Mesodermal cell (in vitro differentiated cells): ENCODE measurements around the gene GRID2.

Source experiments
- H3K27ac ChIP-seq: 2 replicates; pipeline ENCODE4 v1.7.0; 2013; ENCODE audit warnings: mild to moderate bottlenecking, low read depth, low read length, moderate library complexity; ENCODE audit not compliant: severe bottlenecking
- H3K36me3 ChIP-seq: 2 replicates; pipeline ENCODE4 v1.7.1; 2013; ENCODE audit warnings: mild to moderate bottlenecking, low read length, moderate library complexity; ENCODE audit not compliant: control insufficient read depth, insufficient read depth
- H3K4me1 ChIP-seq: one replicate; pipeline ENCODE4 v1.7.1; 2013; ENCODE audit warnings: mild to moderate bottlenecking, low read length; ENCODE audit not compliant: insufficient read depth, control insufficient read depth, poor library complexity, severe bottlenecking
- H3K4me3 ChIP-seq: 2 replicates; pipeline ENCODE4 v1.7.0; 2013; ENCODE audit warnings: low read length, control low read depth, mild to moderate bottlenecking; ENCODE audit not compliant: insufficient read depth, poor library complexity, severe bottlenecking; ENCODE audit errors: extremely low read depth
- H3K9me3 ChIP-seq: 2 replicates; pipeline ENCODE4 v1.7.1; 2013; ENCODE audit warnings: mild to moderate bottlenecking, low read length, moderate library complexity; ENCODE audit not compliant: control insufficient read depth
- WGBS, 2 experiments: methylation state at CpG; one replicate each; pipeline ENCODE4 v1.1.5; 2013; ENCODE audit warnings: missing lambda C conversion rate in 2 of 2; ENCODE audit not compliant: insufficient coverage in 2 of 2; 5-methylcytosine and 5-hydroxymethylcytosine counted together

GRID2 gene

DNA sequence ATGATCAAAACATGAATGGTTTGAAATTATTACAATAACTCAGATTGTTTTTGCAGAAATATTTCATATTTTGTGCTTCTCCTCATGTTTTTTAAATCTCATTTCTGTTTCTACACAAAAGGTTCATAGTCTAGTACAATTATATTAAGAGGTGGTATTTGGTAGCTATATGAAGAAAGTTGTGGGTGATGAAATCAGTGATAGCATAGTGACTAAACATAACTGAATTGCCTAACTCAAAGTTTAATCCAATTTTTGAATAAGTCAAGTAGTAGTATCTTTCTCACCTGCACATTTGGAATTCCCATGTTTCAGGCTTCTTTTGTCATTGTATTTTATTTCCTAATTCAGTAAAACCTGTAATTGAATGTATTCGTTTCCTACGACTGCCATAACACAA lies 648.7 kb downstream of the GRID2 start:
- no CpG with 5 or more reads among the region's 2 CpGs for WGBS, 2 experiments
- no peaks in the 10 kb centered on the region for H3K9me3 ChIP-seq
- H3K4me1 ChIP-seq, result no peaks in the 10 kb centered on the region
- no peaks in the 10 kb centered on the region for H3K36me3 ChIP-seq
- no peak overlapping the region for H3K27ac ChIP-seq
- no peak overlapping the region for H3K4me3 ChIP-seq

DNA sequence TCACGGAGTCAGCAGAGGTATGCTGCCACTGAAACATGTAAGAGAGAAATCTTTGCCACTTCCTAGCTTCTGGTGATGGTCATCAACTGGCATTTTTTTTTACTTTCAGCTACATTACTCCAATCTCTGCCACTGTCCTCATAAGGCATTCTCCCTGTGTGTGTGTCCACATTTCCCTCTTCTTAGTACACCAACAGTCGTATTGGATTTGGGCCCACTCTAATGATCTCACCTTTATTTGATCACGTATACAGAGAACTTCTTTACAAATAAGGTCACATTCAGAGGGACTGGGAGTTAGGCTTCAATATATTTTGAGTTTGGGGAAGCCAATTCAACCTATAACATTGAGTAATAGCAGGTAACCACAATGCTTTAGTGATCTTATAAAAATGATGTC lies 649.1 kb downstream of the GRID2 start:
- Histone ChIP-seq H3K27ac (no peak overlapping the region), H3K36me3 (no peaks in the 10 kb centered on the region), H3K4me1 (no peaks in the 10 kb centered on the region), H3K9me3 (no peaks in the 10 kb centered on the region), H3K4me3 (no peak overlapping the region)
- 93 to 100% methylated on average over 1 to 2 of the region's 3 CpGs for WGBS, 2 experiments

DNA sequence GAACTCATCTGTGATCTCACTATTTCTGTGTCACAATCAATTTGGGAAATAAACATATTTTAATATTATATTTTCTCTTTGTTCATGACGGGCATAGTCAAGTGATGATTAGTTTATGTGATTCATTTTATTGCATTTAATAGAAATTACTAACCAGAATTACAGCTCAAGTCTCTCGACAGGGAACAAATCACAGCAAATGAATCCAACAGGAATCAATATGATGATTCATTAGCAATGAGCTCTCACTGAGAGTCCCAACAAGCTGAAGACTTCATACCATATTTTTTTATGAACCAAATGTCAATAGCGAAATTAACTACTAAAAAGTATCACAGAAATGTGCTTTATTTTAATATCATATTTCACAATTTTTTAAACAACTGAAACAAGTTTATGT lies 649.7 kb downstream of the GRID2 start:
- H3K4me1 ChIP-seq, result no peaks in the 10 kb centered on the region
- H3K4me3 ChIP-seq, result no peak overlapping the region
- no peaks in the 10 kb centered on the region for H3K9me3 ChIP-seq
- no peaks in the 10 kb centered on the region for H3K36me3 ChIP-seq
- no CpG with 5 or more reads among the region's 3 CpGs for WGBS, 2 experiments
- H3K27ac ChIP-seq, result no peak overlapping the region

DNA sequence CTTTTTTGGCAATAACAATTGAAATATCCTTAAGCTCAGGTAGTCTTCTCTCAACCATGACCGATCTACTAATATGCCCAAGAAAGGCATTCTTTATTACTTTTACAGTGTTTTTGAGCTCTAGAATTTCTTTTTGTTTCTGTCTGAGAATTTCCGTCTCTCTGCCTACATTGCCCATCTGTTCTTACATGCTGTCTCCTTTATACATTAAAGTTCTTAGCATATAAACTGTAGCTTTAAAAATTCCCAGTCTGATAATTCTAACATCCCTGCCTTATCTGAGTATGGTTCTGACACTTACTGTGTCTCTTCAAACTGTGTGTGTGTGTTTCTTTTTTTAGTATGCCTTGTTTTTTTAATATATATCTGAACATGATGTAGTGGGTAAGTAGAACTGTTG lies 658.1 kb downstream of the GRID2 start:
- no peaks in the 10 kb centered on the region for H3K9me3 ChIP-seq
- WGBS, 2 experiments, result no CpG with 5 or more reads among the region's 2 CpGs
- H3K4me1 ChIP-seq, result no peaks in the 10 kb centered on the region
- no peak overlapping the region for H3K4me3 ChIP-seq
- H3K36me3 ChIP-seq, result no peaks in the 10 kb centered on the region
- no peak overlapping the region for H3K27ac ChIP-seq

DNA sequence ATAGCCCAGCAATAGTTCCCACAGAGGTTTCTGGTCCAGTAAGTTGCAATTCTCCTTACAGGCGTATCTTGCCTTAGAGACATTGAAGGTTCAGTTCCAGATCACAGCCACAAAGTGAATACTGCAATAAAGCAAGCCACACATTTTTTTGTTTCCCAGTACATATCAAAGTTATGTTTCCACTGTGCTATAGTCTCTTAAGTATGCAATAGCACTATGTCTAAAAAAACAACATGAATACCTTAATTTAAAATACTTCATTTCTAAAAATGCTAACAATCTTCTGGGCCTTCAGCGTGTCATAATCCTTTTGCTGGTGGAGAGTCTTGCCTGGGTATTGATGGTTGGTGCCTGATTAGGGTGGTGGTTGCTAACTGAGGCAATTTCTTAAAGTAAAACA lies 659.1 kb downstream of the GRID2 start:
- WGBS, 2 experiments, result 86 to 100% methylated on average over 1 of the region's 2 CpGs
- Histone ChIP-seq H3K27ac (no peak overlapping the region), H3K4me1 (no peaks in the 10 kb centered on the region), H3K36me3 (no peaks in the 10 kb centered on the region), H3K9me3 (no peaks in the 10 kb centered on the region), H3K4me3 (no peak overlapping the region)

DNA sequence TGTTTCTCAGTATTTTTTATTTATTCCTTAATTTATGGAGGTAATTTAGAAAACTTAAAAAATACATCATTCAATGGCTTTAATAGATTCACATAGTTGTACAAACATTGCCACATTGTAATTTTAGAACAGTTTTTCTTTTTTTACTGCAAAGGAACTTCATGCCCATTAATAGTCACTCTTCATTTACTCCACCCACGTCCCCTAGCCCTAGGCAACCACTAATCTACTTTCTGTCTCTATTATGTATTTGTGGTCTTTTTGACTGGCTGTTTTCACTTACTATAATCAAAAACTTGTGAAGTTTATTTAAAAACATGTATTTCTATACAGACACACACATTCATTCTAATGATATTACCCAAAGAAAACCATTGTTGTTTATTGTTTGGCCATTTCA lies 664.8 kb downstream of the GRID2 start:
- Histone ChIP-seq H3K9me3 (no peaks in the 10 kb centered on the region), H3K4me1 (peaks cover 4% of the 10 kb centered on the region), H3K36me3 (no peaks in the 10 kb centered on the region), H3K27ac (no peak overlapping the region), H3K4me3 (no peak overlapping the region)
- WGBS, 2 experiments, result no CpG with 5 or more reads among the region's 1 CpG

- Histone ChIP-seq H3K4me1 (peaks cover 4% of the 10 kb centered on the region), H3K4me3 (no peak overlapping the region), H3K36me3 (no peaks in the 10 kb centered on the region), H3K9me3 (no peaks in the 10 kb centered on the region), H3K27ac (no peak overlapping the region)
- WGBS, 2 experiments, result no CpG with 5 or more reads among the region's 1 CpG
Measured at GRCh38 chr4:92968996-92969395, 665.2 kb downstream of the GRID2 start.

DNA sequence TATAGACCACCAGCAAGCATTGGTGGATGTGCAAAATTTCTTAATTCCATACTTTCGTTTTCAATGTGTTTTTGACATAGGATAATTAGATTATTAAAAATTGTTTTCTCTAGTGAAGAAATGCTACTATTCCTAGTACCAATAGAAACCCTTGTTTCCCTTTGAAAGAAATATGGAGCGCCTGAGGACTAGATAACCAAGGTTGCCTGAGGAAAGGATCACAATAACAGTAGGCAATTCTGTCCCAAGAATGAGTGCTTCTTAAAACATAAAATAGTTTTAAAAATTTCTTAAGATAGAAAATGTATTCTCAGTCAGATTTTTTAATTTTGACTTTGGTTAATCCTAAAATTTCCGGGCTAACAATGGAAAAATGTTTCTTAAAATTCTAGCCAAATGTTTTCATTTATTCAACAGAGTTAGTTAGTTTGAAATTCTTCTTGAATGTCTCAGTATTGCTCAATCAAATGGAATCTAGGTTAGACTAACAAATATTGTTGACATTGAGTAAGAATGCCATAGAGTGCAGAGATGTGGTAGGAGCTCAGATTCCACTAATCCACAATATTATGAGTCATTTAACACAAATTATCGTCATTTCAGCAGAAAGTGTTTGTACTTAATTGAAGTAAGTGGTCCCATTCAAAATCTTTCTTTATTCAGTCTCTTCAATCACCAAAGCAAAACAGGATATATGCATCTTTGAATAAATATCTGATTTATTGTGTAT lies 666.0 kb downstream of the GRID2 start:
- Histone ChIP-seq H3K4me1 (peaks cover 4% of the 10 kb centered on the region), H3K36me3 (no peaks in the 10 kb centered on the region), H3K27ac (no peak overlapping the region), H3K4me3 (no peak overlapping the region), H3K9me3 (no peaks in the 10 kb centered on the region)
- no CpG with 5 or more reads among the region's 4 CpGs for WGBS, 2 experiments

- Histone ChIP-seq H3K36me3 (no peaks in the 10 kb centered on the region), H3K27ac (no peak overlapping the region), H3K4me3 (no peak overlapping the region), H3K4me1 (peaks cover 4% of the 10 kb centered on the region), H3K9me3 (no peaks in the 10 kb centered on the region)
- WGBS, 2 experiments, result 80 to 100% methylated on average over 1 of the region's 1 CpG
Measured at GRCh38 chr4:92970996-92971395, 667.2 kb downstream of the GRID2 start.

- H3K27ac ChIP-seq, result no peak overlapping the region
- 100% methylated on average over 1 of the region's 2 CpGs; no CpG with 5 or more reads in 1 of the 2 experiments for WGBS, 2 experiments
- H3K36me3 ChIP-seq, result no peaks in the 10 kb centered on the region
- H3K4me3 ChIP-seq, result no peak overlapping the region
- no peaks in the 10 kb centered on the region for H3K9me3 ChIP-seq
- no peaks in the 10 kb centered on the region for H3K4me1 ChIP-seq
Measured at GRCh38 chr4:92988301-92988700, 684.5 kb downstream of the GRID2 start.

DNA sequence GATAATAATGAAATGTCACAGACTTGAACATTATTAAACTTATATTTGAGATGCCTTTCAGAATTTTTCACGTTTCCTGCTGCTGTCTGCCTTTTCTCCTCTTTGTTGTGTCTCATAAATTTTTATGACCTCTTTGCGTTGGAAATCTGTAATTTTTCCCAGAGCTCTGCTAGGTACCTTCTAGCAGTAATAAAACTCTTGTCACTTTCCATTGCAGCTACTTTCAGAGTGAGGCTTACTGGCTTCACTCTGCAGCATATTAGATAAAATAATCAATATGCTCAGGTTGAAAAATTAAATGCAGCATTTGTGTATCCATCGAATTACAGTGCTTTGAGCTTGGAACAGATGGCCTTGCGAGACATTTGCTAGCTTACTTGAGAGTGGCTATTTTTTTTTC lies 689.0 kb downstream of the GRID2 start:
- Histone ChIP-seq H3K9me3 (no peaks in the 10 kb centered on the region), H3K4me1 (no peaks in the 10 kb centered on the region), H3K4me3 (no peak overlapping the region), H3K36me3 (no peaks in the 10 kb centered on the region), H3K27ac (no peak overlapping the region)
- WGBS, 2 experiments, result 86 to 91% methylated on average over 1 to 2 of the region's 4 CpGs
